Epithelial cell of esophagus (primary cell): Measurements from ENCODE around the gene RSPH6A.
A peak's percentile ranks its signal among the peaks of the same experiment; 100 is the strongest.

Experiments
- DNase-seq: peaks from one replicate; pipeline ENCODE4 v3.0.0; 2010; ENCODE audit warnings: low read depth
- H3K4me3 ChIP-seq: 2 replicates; pipeline ENCODE4 v1.5.1; 2011; ENCODE audit warnings: mild to moderate bottlenecking, low read length, control low read depth
- CTCF ChIP-seq: IDR thresholded peaks from 2 replicates; pipeline ENCODE4 v1.5.1; 2011; ENCODE audit warnings: low read depth, mild to moderate bottlenecking, low read length, control low read depth, inconsistent platforms; ENCODE audit not compliant: insufficient read depth; ENCODE audit errors: missing control alignments

The RSPH6A gene

GRCh38 chr19:45825917-45826893, 11.1 kb upstream of the RSPH6A start:
- no peak for DNase-seq
- TF ChIP-seq CTCF = no peak
- no peak overlapping the region for H3K4me3 ChIP-seq

DNA sequence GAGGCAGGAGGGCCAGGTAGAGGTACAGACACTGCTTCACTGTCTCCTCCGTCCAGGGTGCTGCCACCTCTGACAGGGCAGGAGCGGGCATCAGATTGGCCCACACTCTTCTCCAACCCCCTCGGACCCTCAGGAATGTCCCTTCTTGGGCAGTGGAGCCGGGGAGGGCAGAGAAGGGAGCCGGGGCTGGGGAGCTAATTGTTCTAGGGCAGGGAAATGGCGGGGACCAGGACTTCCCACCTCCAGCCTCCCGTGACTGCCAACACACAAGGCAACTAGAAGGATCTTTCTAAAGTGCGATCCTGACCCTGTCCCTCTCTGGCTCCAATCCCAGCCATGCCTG, 10.1 kb upstream of the RSPH6A start:
- no peak for DNase-seq
- TF ChIP-seq CTCF = no peak

DNA sequence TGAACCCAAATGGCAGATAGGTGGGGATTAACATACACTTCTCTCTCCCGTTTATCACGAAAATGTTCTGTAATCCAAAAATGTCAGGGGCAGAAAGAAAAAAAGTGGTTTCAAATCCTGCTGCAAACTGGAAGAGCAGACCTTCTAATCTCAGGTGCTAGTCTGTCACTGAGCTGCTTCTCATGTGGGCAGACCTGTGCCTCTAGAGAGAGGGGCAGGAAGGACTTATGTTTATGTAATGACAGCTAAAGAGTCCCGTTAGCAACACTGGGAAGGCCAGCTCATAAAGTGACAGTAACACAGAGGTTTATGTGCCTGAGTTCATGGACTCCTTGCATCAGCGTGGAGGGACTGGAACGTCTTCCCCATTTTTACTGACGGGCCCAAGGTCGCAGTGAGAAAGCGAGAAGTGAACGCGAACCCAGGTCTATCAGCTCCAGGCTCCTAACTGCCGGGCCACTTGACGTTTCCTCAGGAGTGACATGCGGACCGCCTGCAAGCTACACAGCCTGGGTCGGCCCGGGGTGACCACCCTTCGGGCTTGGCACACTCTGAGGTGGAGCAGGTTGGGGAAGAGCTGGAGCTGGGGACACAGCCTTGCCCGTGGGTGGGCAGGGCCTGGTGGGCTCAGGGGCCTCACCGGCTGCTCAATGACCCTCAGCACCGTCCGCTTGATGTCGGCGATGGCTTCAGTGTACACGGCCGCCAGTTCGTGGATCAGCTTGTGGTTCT, 9.6 kb upstream of the RSPH6A start:
- no peak for DNase-seq
- TF ChIP-seq CTCF = no peak
- H3K4me3 ChIP-seq = no peak overlapping the region

More for the DNA sequence above, 10.1 kb upstream of the RSPH6A start:
- no peak overlapping the region for H3K4me3 ChIP-seq

DNA sequence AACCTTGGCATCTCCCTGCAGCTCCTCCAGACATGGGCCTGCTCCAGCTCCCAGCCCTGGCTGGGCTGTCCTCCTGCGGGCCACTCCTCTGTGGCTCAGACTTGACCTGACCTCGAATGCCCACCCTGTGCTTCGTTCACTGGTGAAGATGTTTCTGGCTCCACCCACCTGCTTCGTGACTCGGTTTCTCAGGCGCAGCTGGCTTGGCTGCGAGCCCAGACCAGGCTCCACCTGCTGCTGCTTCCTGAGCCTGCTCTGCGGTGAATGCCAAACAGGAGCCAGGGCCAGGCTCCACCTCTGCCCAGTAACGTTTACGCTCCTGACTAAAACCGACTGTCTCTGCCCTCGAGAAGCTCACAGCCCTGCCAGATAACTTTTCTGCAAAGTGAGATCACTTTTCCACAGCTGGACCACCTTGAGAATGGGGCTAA, 8.9 kb upstream of the RSPH6A start:
- TF ChIP-seq CTCF = no peak
- no peak overlapping the region for H3K4me3 ChIP-seq
- peak; percentile 59 for DNase-seq

DNA sequence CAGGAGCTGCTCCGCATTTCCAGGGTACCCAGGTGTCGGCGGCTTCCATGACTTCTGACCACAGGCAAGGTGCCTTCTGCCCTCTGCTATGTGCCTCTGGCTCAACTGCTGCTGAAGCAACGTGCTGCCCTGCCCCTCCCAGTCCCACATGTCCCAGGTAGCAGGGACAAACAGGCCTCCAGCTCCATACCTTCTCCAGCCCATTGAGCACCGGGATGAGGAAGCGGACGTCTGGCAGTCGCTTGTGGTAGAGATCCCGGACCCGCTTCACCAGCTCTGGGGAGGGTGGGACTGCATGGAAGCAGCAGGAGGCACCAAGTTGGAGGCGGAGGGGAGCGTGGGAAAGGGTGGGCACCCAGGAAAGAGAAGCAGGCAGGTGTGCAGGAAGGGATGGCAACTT, 8.1 kb upstream of the RSPH6A start:
- H3K4me3 ChIP-seq = no peak overlapping the region
- no peak for DNase-seq
- no peak for TF ChIP-seq CTCF

- no peak for DNase-seq
- H3K4me3 ChIP-seq = no peak overlapping the region
- no peak for TF ChIP-seq CTCF
Observed at GRCh38 chr19:45822716-45823115, 7.6 kb upstream of the RSPH6A start.

DNA sequence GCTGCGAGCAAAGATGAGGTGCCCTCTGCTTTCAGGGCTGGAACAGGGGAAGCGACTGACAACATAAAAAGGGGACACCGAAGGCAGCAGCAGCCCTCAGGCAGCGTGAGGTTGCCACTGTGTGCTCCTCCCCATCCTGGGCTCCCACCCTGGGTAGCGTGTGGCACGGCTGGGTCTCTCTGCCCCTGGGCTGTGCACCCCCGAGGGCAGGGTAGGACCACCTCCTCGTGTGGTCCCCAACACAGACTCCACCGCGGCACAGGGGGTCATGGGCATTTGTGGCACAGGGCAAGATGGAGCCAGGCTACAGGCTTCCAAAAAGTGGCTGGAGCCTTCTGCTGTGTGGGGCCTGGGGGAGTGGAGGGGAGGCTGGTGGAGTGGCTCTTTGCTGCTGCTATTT, 6.5 kb upstream of the RSPH6A start:
- H3K4me3 ChIP-seq = no peak overlapping the region
- DNase-seq = no peak
- no peak for TF ChIP-seq CTCF
